NCI-H446 (cell line): ENCODE results near the gene RBPJ.
A peak's percentile ranks its signal among the peaks of the same experiment; 100 is the strongest.
"Not testable (repeated sequence)": the region's sequence is repeated elsewhere in the genome, so short reads cannot be mapped to it uniquely, and the experiment has no call there.

ENCODE experiments used
- DNase-seq, 2 experiments: peaks; one replicate each; lab custom pipeline; 2025; lab: John Stamatoyannopoulos, UW

The RBPJ gene

DNA sequence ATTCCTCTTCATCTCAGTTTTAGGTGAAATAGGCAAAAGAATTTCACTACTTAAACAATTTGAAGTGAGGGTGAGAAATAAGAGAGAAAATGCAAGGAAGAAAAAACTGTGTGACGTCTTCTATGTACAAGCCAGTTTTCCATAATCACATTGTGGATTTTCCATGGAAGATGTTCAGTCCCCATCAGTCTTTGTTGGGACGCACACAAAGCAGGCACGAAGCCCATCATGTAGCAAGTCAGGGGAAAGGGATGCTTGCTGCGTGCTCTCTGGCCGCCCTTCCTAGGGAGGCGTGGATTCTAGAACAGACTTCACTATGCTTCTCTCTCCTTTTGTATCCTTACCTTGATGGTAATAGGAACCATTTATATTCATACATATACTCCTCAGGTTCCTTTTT is 54.7 kb downstream of the RBPJ start:
- DNase-seq, result no peak

- DNase-seq, result no peak
Measured at GRCh38 chr4:26377328-26378311, 56.8 kb downstream of the RBPJ start.

- DNase-seq, result no peak
Measured at GRCh38 chr4:26379837-26380236, 59.0 kb downstream of the RBPJ start.

DNA sequence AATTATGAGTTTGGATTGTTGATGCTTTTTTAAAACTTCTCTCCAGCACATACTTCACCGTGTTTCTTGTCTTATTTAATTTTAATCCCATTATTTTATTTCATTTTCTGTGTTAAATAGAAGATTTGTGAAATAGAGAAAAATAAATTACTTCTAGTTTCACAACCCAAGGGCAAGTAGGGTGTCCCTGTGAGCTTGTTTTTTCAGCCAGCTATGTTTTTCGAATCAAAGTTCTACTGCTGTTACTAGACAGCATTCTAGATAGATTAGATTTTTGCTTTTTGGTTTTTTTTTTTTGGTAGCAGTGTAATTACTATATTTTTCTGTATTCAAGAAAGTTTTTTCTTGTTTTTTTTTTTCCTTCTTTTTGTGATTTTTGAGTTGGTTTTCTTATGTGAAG is 59.9 kb downstream of the RBPJ start:
- DNase-seq, result no peak

- no peak for DNase-seq
Measured at GRCh38 chr4:26384380-26385057, 63.7 kb downstream of the RBPJ start.

GRCh38 chr4:26385690-26386089 is 64.9 kb downstream of the RBPJ start:
- DNase-seq, result no peak

DNA sequence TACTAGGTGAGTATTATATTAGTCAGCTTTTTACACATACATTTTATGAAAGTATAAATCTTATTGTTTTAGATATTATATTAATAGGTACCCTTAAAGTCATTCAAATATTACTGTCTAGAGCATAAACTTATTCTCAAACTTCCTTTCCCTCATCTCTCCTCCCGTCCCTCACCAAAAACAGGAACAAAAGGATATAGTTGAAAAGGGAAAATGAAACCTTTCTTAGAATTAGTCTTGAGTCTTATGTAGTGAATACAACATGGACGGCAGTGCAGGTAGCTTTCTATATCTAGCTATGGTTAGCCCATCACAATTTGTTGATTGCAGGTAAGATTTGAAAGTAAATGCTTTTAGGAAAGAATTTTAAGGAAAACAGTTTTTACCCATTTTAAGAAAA is 65.6 kb downstream of the RBPJ start:
- DNase-seq, result no peak

GRCh38 chr4:26388671-26389070 is 67.9 kb downstream of the RBPJ start:
- DNase-seq, result no peak

GRCh38 chr4:26397086-26397485 is 76.3 kb downstream of the RBPJ start:
- no peak for DNase-seq

DNA sequence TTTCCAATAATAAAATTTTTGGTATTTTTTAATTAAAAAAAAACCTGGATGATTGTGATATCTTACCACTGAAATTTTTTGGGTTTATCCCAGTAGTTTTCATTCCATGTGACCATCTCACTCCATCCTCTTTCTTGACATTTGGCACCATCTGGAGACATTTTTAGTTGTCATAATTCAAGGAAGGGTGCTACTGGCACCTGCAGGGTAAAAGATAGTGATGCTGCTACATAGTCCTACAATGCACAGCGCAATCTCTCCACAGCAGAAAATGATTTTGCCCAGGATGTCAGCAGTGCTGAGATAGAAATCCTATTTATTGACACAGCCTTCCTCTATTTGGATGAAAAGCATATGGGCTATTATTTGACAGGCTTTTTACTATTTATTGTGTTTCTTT is 79.3 kb downstream of the RBPJ start:
- DNase-seq, result no peak

- DNase-seq, result not testable (repeated sequence)
Measured at GRCh38 chr4:26402017-26402416, 81.2 kb downstream of the RBPJ start.

DNA sequence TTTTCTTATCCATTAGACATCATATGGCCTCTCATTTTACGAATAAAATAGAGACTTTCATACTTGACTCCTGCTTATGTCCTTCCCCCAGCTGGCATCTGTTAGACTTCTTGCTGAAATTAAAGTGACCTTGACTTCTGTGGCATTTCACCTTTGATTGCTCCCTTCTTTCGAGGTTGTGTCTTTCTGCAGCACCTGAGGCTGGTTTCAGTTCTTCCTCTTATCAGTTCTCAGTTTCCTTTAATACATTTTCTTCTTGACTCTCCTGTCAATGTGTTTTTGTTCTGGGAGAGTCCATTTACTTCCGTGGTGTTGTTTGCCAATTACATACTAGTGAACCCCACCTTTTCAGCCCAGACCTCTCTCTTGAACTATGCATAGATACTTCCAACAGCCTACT is 81.6 kb downstream of the RBPJ start:
- DNase-seq, result no peak

DNA sequence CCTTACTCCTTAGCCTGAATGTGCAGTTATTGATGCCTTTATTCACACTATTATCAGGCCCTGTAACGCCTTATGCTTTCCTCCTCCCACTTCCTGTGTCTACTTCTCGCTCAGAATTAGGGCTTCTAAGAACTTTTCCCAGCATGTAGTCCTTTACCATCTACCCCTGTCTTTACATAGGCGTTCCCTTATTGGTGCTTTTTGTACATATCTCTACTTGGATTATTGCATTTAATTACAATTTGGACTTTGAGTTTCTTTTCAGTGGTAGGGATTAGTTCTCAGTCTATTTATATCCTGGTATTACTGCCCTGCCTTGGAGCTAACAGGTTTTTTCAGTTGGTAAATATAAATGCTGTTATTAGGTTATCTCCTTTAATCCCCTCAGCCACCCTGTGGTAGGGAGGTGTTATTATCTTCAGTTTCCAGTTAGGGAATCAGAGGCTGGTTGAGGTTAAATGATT is 84.0 kb downstream of the RBPJ start:
- no peak for DNase-seq

DNA sequence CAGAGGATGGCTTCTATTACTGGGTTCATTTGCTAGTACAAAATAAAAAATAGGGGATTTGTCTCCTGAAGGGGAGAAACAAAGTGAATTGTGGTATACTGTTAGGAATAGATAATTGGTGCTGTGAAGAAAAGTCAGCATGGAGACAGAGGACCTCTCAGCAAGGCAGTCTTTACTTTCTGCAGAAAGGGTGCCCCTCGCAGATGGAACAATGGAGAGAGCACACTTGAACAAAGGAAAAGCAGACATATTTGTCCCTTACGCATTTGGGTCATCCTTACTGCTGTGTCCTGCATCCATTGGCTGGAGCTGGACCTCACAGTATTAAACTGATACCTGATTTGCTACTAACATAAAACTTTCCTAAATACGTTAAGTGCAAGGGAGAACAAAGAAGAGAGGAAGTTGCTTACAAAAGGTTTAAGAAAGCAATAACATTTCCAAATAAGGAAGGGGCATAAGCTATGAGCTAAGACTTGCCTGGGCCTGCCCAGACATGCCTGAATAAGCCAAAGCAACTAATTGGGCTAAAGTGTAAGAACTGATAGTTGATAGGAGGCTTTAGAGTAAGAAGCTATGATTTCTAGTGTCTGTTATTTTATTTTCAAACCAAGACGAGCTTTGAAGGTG is 85.6 kb downstream of the RBPJ start:
- DNase-seq, result no peak

- DNase-seq, result no peak
Measured at GRCh38 chr4:26407476-26407875, 86.7 kb downstream of the RBPJ start.

DNA sequence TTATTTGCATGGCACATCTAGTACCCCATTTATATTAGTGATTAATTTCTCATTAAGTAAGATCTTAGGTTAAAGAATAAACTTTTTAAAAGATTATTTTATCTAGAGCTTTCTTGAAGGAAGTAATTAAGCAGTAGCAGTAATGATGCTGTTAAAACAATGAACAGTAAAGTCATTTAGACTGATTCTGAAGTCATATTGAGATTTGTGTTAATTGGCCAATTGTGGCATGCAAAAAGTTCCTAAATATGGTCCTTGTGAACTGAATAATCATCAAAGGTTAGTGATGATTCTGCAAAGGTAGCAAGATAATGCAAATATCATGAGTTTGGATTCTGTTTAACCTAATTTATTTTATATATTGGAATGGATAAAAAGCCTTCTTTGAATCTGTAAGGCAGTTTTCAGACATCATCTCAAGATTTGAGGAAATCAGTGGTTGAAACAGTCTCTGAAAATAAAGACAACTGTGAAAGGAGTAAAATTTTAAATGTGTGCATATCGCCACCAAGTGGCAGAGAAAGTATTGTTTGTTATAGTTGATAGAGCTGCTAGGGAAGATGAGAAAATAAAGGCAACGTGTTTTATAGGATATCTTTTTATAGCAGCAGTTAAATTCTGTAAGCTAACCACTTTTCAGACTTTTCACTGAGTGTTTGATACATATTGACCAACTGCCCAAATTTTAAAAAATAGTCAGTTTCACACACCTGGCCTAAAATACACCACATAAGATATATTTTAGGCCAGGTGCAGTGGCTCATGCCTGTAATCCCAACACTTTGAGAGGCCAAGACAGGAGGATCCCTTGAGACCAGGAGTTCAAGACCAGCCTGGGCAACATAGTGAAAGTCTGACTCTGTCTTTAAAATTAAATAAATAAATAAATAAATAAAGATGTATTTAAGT is 89.8 kb downstream of the RBPJ start:
- DNase-seq, result peak; percentile 42 to 58

DNA sequence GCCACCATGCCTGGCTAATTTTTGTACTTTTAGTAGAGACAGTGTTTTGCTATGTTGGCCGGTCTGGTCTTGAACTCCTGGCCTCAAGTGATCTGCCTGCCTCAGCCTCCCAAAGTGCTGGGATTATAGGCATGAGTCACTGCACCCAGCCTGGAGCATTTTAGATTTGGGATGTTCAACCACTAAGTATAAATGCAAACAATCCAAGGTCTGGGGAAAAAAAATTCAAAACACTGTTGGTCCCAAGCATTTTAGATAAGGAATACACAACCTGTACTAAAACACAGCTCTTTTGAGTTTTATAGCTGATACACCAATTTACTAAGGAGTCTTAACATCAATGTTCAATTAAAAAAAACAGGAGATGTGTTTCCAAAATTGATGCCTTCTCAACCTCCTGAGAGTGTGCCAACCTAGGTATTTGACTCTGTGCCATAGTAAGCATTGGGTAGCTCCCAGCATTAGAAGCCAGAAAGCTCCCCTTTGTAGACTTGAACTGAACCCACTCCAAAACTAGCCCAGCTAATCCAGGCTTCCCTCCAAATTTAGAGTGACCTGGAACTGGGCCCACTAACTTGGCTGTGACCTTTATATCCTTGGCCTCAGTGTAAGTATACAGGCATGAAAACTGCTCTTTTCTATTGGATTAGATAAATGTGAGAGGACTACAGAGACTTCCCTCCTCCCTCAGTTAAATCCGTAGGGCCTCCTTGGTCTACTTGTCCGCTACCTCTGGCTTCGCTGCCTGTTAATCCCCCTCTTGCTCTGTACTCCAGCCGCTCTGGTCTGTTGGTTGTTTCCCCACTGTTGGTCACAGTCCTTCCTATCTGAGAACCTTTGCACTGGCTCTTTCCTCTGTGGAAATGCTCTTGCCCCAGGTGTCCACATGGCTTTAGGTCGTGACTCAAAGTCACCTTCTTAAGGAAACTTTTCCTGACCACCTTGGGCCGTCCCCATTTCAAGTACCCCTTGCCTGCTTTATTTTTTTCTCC is 91.9 kb downstream of the RBPJ start:
- DNase-seq, result peak; percentile 24 to 74

- no peak for DNase-seq
Measured at GRCh38 chr4:26413582-26413981, 92.8 kb downstream of the RBPJ start.

DNA sequence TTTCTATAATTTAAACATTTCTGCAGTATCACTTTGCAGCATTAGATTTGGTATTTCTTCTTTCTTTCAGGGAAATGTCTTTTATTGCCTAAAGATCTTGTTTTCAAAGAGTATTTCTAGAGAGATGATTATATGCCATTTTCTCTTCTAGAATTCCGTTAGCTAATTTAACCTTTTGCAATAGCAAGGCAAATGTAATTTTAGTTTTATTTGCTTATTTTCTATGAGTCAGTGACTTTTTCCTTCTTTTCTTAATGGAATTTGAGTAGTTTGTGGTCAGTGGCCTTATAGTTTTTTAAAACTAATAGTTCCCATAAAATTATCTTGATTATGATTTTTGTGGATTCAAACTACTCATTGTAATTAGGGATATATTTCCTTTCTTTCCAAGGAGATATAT is 97.3 kb downstream of the RBPJ start:
- DNase-seq, result no peak

DNA sequence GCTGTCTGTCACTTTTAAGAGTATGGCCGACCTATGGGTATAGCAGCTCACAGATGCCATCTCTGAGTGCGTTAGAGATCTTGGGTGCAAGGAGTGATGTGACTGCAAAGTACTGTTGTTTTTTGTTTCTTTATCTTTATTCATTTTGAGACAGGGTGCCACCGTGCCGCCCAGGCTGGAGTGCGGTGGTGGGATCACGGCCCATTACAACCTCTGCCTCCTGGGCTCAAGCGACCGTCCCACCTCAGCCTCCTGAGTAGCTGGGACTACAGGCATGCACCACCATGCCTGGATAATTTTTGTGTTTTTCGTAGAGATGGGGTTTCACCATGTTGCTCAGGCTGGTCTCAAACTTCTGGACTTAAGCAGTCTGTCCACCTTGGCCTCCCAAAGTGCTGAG is 98.0 kb downstream of the RBPJ start:
- DNase-seq, result no peak
